ENCODE results near the gene ROBO3. TPM values are rescaled to one million over a fixed set of nuclear protein-coding genes. Genes with fewer than 3 reads are reported as not detected.

The ROBO3 gene
- total and polyA plus RNA-seq, 12 donors = 1.7 to 87.4 (median 19.1) TPM

GRCh38 chr11:124837491-124837856 lies 27.8 kb upstream of the ROBO3 start:
- peak in 2 of 7 donors; percentile 19 to 24 for DNase-seq
- H3K4me1 ChIP-seq (replicated peaks in 1 of 2) = peaks cover 8 to 14% of the 10 kb centered on the region in 2 donors
- intact Hi-C loops (cut with DNase I) = loop anchor here (2.0 to 5.0 kb wide), 3 partner anchors 35 to 167 kb away; partner anchors contain the start of genes MSANTD2 (in 1 of the 2), SIAE (in 1 of the 2) and SPA17 (in 1 of the 2)
- H3K27me3 ChIP-seq = peaks cover 56% of the 10 kb centered on the region
- H3K4me3 ChIP-seq = no peak overlapping the region
- H3K9me3 ChIP-seq (replicated peaks in 1 of 3) = no peaks in the 10 kb centered on the region
- peak in 1 of 6 experiments; percentile 46 for TF ChIP-seq CTCF (IDR thresholded peaks at IDR 0.05)
- no peak for TF ChIP-seq POLR2A (IDR thresholded peaks at IDR 0.05)
- no peak overlapping the region for H3K27ac ChIP-seq
- 17 to 24% (median 20%) methylated on average over 3 of the region's 3 CpGs for WGBS, 4 donors
- H3K36me3 ChIP-seq (replicated peaks in 1 of 2) = no peaks in the 10 kb centered on the region

- Histone ChIP-seq H3K36me3 (replicated peaks in 1 of 2) (no peaks in the 10 kb centered on the region), H3K9me3 (replicated peaks in 1 of 3) (no peaks in the 10 kb centered on the region), H3K27me3 (peaks cover 65% of the 10 kb centered on the region), H3K27ac (no peak overlapping the region), H3K4me3 (no peak overlapping the region), H3K4me1 (replicated peaks in 1 of 2) (peaks cover 11 to 23% of the 10 kb centered on the region in 2 donors)
- DNase-seq = no peak
- TF ChIP-seq CTCF (IDR thresholded peaks at IDR 0.05) = no peak
- no peak for TF ChIP-seq POLR2A (IDR thresholded peaks at IDR 0.05)
- 21 to 31% (median 29%) methylated on average over 5 of the region's 5 CpGs for WGBS, 4 donors
- intact Hi-C loops (cut with DNase I) = loop anchor here (5.0 kb wide), 2 partner anchors 36 to 166 kb away; partner anchors contain the start of genes MSANTD2 (in 1 of the 2), SIAE (in 1 of the 2) and SPA17 (in 1 of the 2)
Observed at GRCh38 chr11:124838805-124839127, 26.5 kb upstream of the ROBO3 start.

GRCh38 chr11:124839128-124839971 lies 25.9 kb upstream of the ROBO3 start:
- H3K9me3 ChIP-seq (replicated peaks in 1 of 3) = no peaks in the 10 kb centered on the region
- intact Hi-C loops (cut with DNase I) = loop anchor here (5.0 kb wide), 2 partner anchors 37 to 167 kb away; partner anchors contain the start of genes MSANTD2 (in 1 of the 2), SIAE (in 1 of the 2) and SPA17 (in 1 of the 2)
- no peak overlapping the region for H3K27ac ChIP-seq
- TF ChIP-seq CTCF (IDR thresholded peaks at IDR 0.05) = no peak
- TF ChIP-seq POLR2A (IDR thresholded peaks at IDR 0.05) = no peak
- no peaks in the 10 kb centered on the region for H3K36me3 ChIP-seq (replicated peaks in 1 of 2)
- H3K4me1 ChIP-seq (replicated peaks in 1 of 2) = peaks cover 11 to 23% of the 10 kb centered on the region in 2 donors
- H3K4me3 ChIP-seq = peak overlapping the region in 2 of 4 donors; percentile 14 to 43
- DNase-seq = peak in 1 of 7 donors; percentile 9
- peaks cover 68% of the 10 kb centered on the region for H3K27me3 ChIP-seq
- 1 to 5% (median 2%) methylated on average over 13 to 87 of the region's 87 CpGs for WGBS, 4 donors

- Histone ChIP-seq H3K36me3 (replicated peaks in 1 of 2) (no peaks in the 10 kb centered on the region), H3K9me3 (replicated peaks in 1 of 3) (no peaks in the 10 kb centered on the region), H3K4me1 (replicated peaks in 1 of 2) (peaks cover 11 to 23% of the 10 kb centered on the region in 2 donors), H3K27ac (no peak overlapping the region), H3K4me3 (peak overlapping the region in 1 of 4 donors; percentile 43), H3K27me3 (peaks cover 75% of the 10 kb centered on the region)
- TF ChIP-seq CTCF (IDR thresholded peaks at IDR 0.05) (no peak), POLR2A (IDR thresholded peaks at IDR 0.05) (no peak)
- DNase-seq = no peak
- intact Hi-C loops (cut with DNase I) = loop anchor here (5.0 kb wide), 2 partner anchors 38 to 168 kb away; partner anchors contain the start of genes MSANTD2 (in 1 of the 2), SIAE (in 1 of the 2) and SPA17 (in 1 of the 2)
- WGBS, 4 donors = 9 to 15% (median 12%) methylated on average over 19 to 20 of the region's 20 CpGs
Observed at GRCh38 chr11:124839972-124840621, 25.1 kb upstream of the ROBO3 start.
